Endothelial cell of umbilical vein (primary cell): Measurements from ENCODE around the gene ANXA5. TPM values are rescaled to one million over a fixed set of nuclear protein-coding genes. Genes with fewer than 3 reads are reported as not detected.

Source experiments
- BruUV-seq: library from RNA; stranded (reverse); fragments of 400-500 nt; replicated peaks from 2 replicates; lab custom pipeline; 2021; lab: Mats Ljungman, UMichigan
- CTCF ChIA-PET: fragments of 300-600, 350-600 bp; sonication (Branson Sonifier 250); formaldehyde crosslinking; loops from one replicate; lab custom pipeline; 2021; ENCODE audit warnings: antibody characterized with exemption, inconsistent platforms; lab: Charles Lee
- POLR2A ChIA-PET: fragments of 300-600, 350-600 bp; sonication (Branson Sonifier 250); formaldehyde crosslinking; loops from one replicate; lab custom pipeline; 2021; ENCODE audit warnings: antibody characterized with exemption, inconsistent platforms; lab: Charles Lee
- DNase-seq: peaks from one replicate; pipeline ENCODE4 v3.0.0-alpha.2; 2011; ENCODE audit warnings: low read depth, low spot score
- FAIRE-seq: peaks from 2 replicates; lab custom pipeline; 2011; peaks lifted over from hg19 to GRCh38; lab: Jason Lieb, UNC
- H2AFZ ChIP-seq: 2 replicates; pipeline ENCODE4 v1.6.0; 2012; ENCODE audit warnings: low read depth, low read length, control low read depth, inconsistent platforms
- H3K27ac ChIP-seq: 2 replicates; pipeline ENCODE4 v1.5.1; 2011; ENCODE audit warnings: low read depth, mild to moderate bottlenecking, control low read depth, low read length, moderate library complexity; ENCODE audit not compliant: insufficient read depth
- H3K27me3 ChIP-seq, 2 experiments: 2 replicates each; pipeline versions ENCODE4 v1.6.0 to v1.6.1; 2011; ENCODE audit warnings: low read length in 2 of 2, mixed read lengths in 1 of 2; ENCODE audit not compliant: control insufficient read depth in 2 of 2, insufficient read depth in 2 of 2
- H3K36me3 ChIP-seq, 2 experiments: 2 replicates in 1 of 2; 3 replicates in 1 of 2; pipeline ENCODE4 v1.5.1; 2011; ENCODE audit warnings: low read length in 2 of 2, mild to moderate bottlenecking in 1 of 2, moderate library complexity in 1 of 2; ENCODE audit not compliant: control insufficient read depth in 2 of 2, insufficient read depth in 2 of 2; ENCODE audit errors: extremely low read depth in 1 of 2
- H3K4me1 ChIP-seq: 3 replicates; pipeline ENCODE4 v1.5.1; 2011; ENCODE audit warnings: mild to moderate bottlenecking, low read length; ENCODE audit not compliant: control insufficient read depth, insufficient read depth; ENCODE audit errors: extremely low read depth
- H3K4me2 ChIP-seq: 2 replicates; pipeline ENCODE4 v1.6.1; 2011; ENCODE audit warnings: low read length, control low read depth, mixed read lengths; ENCODE audit not compliant: insufficient read depth
- H3K4me3 ChIP-seq, 3 experiments: fragments of 200-600 bp in 1 of 3; sonication (generic), shearing (Covaris generic) in 1 of 3; replicated peaks in 1 of 3; 2 replicates each; pipeline ENCODE4 v1.5.1; 2011 to 2016; ENCODE audit warnings: control low read depth in 3 of 3, low read length in 3 of 3, mild to moderate bottlenecking in 2 of 3, inconsistent platforms in 1 of 3, low read depth in 1 of 3, moderate library complexity in 1 of 3; ENCODE audit not compliant: insufficient read depth in 1 of 3
- H3K79me2 ChIP-seq: 2 replicates; pipeline ENCODE4 v1.6.0; 2012; ENCODE audit warnings: low read length, inconsistent platforms; ENCODE audit not compliant: control insufficient read depth, insufficient read depth
- H3K9ac ChIP-seq: replicated peaks from 2 replicates; pipeline ENCODE3; 2011; ENCODE audit warnings: low read length, control low read depth; ENCODE audit not compliant: insufficient read depth; ENCODE audit errors: extremely low read depth
- H3K9me1 ChIP-seq: replicated peaks from 3 replicates; pipeline ENCODE4 v1.6.0; 2011; ENCODE audit warnings: mild to moderate bottlenecking, low read length; ENCODE audit not compliant: control insufficient read depth, insufficient read depth; ENCODE audit errors: extremely low read depth
- H3K9me3 ChIP-seq: replicated peaks from 2 replicates; pipeline ENCODE4 v1.5.1; 2012; ENCODE audit warnings: low read length, inconsistent platforms; ENCODE audit not compliant: control insufficient read depth, insufficient read depth
- H4K20me1 ChIP-seq: replicated peaks from 2 replicates; pipeline ENCODE3; 2011; ENCODE audit warnings: mild to moderate bottlenecking, low read length; ENCODE audit not compliant: control insufficient read depth, insufficient read depth; ENCODE audit errors: extremely low read depth
- FOS ChIP-seq: IDR thresholded peaks from 2 replicates; pipeline ENCODE4 v1.6.1; 2011; ENCODE audit warnings: mild to moderate bottlenecking, low read length, moderate library complexity, borderline replicate concordance; ENCODE audit not compliant: insufficient read depth
- POLR2AphosphoS5 ChIP-seq: IDR thresholded peaks from 2 replicates; pipeline ENCODE4 v1.6.1; 2012; ENCODE audit warnings: low read depth, mild to moderate bottlenecking, control low read depth, low read length, moderate library complexity; ENCODE audit not compliant: insufficient read depth
- dilution Hi-C: fragments of 300-500 bp; cut with MboI; formaldehyde crosslinking; loops from one replicate; pipeline ENCODE4 v1.15.0; 2019; ENCODE audit warnings: low sequenced_read_pairs; ENCODE audit not compliant: extremely low pct_ligation_motif_present
- intact Hi-C: fragments of 100-400 bp; cut with micrococcal nuclease; formaldehyde crosslinking; loops from one replicate; pipeline ENCODE4 v1.10.0; 2022
- polyA plus RNA-seq, 4 experiments: library from polyadenylated mRNA; depleted of rRNA in 3 of 4; stranded (reverse) in 3 of 4; unstranded in 1 of 4; fragments of >200 nt; gene quantifications; 2 replicates each; pipeline versions ENCODE4 v1.2.1 to v1.2.3, GENCODE V29; 2011 to 2012; ENCODE audit warnings: missing spikeins in 1 of 4
- total RNA-seq: library from RNA; stranded (reverse); gene quantifications from 2 replicates; pipeline ENCODE4 v1.2.3, GENCODE V29; 2021

The ANXA5 gene
- total and polyA plus RNA-seq, 2 donors (not counting 3 experiments of a cell fraction or from before 2014, with no cell fraction given) = 450 to 528 TPM

DNA sequence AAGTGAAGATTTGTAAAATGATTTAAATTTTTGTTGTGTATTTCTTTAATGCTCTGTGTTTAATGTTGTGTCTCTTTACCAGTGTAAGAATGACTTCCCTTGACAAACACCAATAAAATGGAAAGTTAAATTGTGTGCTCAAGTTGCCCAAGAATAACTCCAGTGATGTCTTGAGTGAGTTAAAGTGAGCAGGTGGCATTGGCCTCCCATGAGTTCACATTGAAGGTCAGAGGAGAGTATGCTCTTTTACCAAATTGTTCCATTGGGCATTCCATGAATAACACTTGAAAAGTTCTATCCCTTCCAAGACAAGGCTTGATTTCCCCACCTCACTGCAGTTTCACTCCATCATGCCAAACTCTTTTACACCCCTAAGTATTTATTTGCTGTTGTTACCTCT lies 4.5 kb downstream of the ANXA5 start:
- Histone ChIP-seq H3K9me1 (no peaks in the 10 kb centered on the region), H3K79me2 (peaks cover 82% of the 10 kb centered on the region), H3K27ac (no peak overlapping the region), H3K27me3 (no peaks in the 10 kb centered on the region), H3K4me1 (peaks cover 64% of the 10 kb centered on the region), H2AFZ (no peak overlapping the region), H3K4me2 (peak overlapping the region; percentile 72), H3K9ac (no peak overlapping the region), H3K36me3 (peaks cover 6 to 8% of the 10 kb centered on the region in 2 experiments), H3K4me3 (no peak overlapping the region), H4K20me1 (peaks cover 2% of the 10 kb centered on the region), H3K9me3 (no peaks in the 10 kb centered on the region)
- dilution Hi-C loops (no loop called here), intact Hi-C loops (no loop called here)
- POLR2A ChIA-PET = no interaction called here
- CTCF ChIA-PET = no interaction called here
- FAIRE-seq = no peak
- DNase-seq = no peak
- BruUV-seq = no TSS peak
- no peak for TF ChIP-seq POLR2AphosphoS5

DNA sequence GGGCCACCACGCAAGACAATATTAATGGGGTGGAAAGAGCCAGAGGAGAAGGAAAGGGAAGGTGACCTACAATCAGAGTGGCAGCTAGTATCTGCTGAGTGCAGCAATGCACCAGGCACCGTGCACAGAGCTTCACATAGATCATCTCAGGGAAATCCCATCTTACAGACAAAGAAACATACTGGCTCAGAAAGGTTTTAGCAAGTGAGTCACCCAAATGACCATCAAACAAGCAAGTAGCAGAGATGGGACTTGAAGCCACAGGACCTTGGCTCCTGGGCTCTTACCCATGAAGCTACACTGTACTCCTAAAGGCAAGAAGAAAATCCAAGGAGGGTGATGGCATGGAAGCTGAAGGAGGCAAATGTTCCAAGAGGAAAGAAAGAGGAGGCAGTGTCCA lies 6.8 kb downstream of the ANXA5 start:
- Histone ChIP-seq H3K9me3 (no peaks in the 10 kb centered on the region), H3K4me1 (peaks cover 68% of the 10 kb centered on the region), H3K79me2 (peaks cover 84% of the 10 kb centered on the region), H3K9me1 (no peaks in the 10 kb centered on the region), H3K27ac (peak overlapping the region; percentile 91), H3K27me3 (no peaks in the 10 kb centered on the region), H3K9ac (peak overlapping the region; percentile 71), H4K20me1 (peaks cover 2% of the 10 kb centered on the region), H3K4me3 (no peak overlapping the region), H2AFZ (no peak overlapping the region), H3K36me3 (peaks cover 11 to 13% of the 10 kb centered on the region in 2 experiments), H3K4me2 (peak overlapping the region; percentile 68)
- DNase-seq = peak; percentile 43
- CTCF ChIA-PET = no interaction called here
- dilution Hi-C loops (no loop called here), intact Hi-C loops (no loop called here)
- no TSS peak for BruUV-seq
- TF ChIP-seq FOS (peak; percentile 15), POLR2AphosphoS5 (no peak)
- no peak for FAIRE-seq
- POLR2A ChIA-PET = no interaction called here
